GM19452 (cell line): ENCODE results near the gene TXN.

ENCODE experiments used
- ATAC-seq: cut with Tn5 transposase; IDR thresholded peaks from one replicate; pipeline ENCODE4 v1.9.1; 2021; ENCODE audit not compliant: unreplicated experiment

The TXN gene

GRCh38 chr9:110256380-110257096 lies at the start of gene TXN:
TXN (minus strand) TSS chr9:110256507; CDS start chr9:110256435, 72 bp downstream.
- peak; percentile 73 for ATAC-seq

- ATAC-seq, result no peak
These were observed 46.8 kb upstream of the TXN start for GRCh38 chr9:110303133-110303532.

GRCh38 chr9:110298043-110298605 lies 41.8 kb upstream of the TXN start:
- no peak for ATAC-seq

- ATAC-seq, result no peak
These were observed 36.9 kb upstream of the TXN start for GRCh38 chr9:110293248-110293647.

- no peak for ATAC-seq
These were observed 35.7 kb upstream of the TXN start for GRCh38 chr9:110291921-110292557.

GRCh38 chr9:110290001-110290400 lies 33.7 kb upstream of the TXN start:
- no peak for ATAC-seq

- ATAC-seq, result no peak
These were observed 32.2 kb upstream of the TXN start for GRCh38 chr9:110288503-110288902.

GRCh38 chr9:110287289-110287680 lies 31.0 kb upstream of the TXN start:
- no peak for ATAC-seq

- ATAC-seq, result no peak
These were observed 28.0 kb upstream of the TXN start for GRCh38 chr9:110284211-110284844.

- ATAC-seq, result no peak
These were observed 27.4 kb upstream of the TXN start for GRCh38 chr9:110283751-110284150.

- no peak for ATAC-seq
These were observed 26.4 kb upstream of the TXN start for GRCh38 chr9:110282739-110283081.

GRCh38 chr9:110282018-110282738 lies 25.9 kb upstream of the TXN start:
- no peak for ATAC-seq

GRCh38 chr9:110278080-110278707 lies 21.9 kb upstream of the TXN start:
- no peak for ATAC-seq

GRCh38 chr9:110276781-110277180 lies 20.5 kb upstream of the TXN start:
- no peak for ATAC-seq

GRCh38 chr9:110270211-110270995 lies 14.1 kb upstream of the TXN start:
- no peak for ATAC-seq

GRCh38 chr9:110266795-110267194 lies 10.5 kb upstream of the TXN start:
- ATAC-seq, result no peak

- ATAC-seq, result no peak
These were observed 5.3 kb upstream of the TXN start for GRCh38 chr9:110261632-110262031.

GRCh38 chr9:110260911-110261310 lies 4.6 kb upstream of the TXN start:
- no peak for ATAC-seq

- ATAC-seq, result no peak
These were observed 3.3 kb upstream of the TXN start for GRCh38 chr9:110259566-110259965.

- no peak for ATAC-seq
These were observed 2.4 kb upstream of the TXN start for GRCh38 chr9:110258690-110259091.
